ENCODE results near the gene PLA1A.

Gene PLA1A

DNA sequence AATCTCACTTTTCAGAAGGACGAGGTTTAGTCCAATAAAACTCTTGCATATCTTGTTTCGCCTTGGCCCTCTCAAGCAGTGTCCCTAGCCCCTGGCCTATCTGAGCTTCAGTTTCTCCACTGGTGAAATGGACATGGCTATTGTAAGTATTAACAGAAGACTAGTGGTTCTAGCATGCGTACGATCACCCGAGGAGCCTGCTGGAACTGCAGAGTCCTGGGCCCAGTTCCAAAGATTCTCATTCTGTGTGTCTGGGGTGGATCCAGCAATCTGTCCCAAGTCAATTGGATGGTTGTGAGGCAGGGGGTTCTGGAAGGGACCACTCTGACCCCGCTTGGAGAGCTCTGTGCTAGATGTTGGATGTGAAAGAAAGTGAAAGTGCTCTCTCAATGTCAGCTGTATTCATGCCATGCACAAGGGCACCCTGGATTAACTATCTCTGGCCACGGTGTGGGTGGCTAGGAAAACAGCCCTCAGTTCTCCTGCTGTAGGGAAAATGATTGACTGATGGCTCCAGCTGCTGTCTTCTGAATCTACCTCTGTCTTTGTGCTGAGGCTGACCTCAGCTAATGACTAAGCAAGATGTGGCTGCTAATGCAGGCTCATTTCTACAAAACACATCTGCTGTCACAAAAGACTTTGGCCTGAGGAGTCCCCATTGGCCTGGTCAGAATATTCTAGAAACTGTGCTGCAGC lies 1.9 kb upstream of the PLA1A start:
- H3K4me1 ChIP-seq (ENCODE audit: insufficient read depth, low read length): no peaks in the 10 kb centered on the region
- H3K9ac ChIP-seq (ENCODE audit: low read depth, low read length): no peak overlapping the region
- no peaks in the 10 kb centered on the region for H3K9me3 ChIP-seq (ENCODE audit: insufficient read depth, low read depth, low read length)
- H3K4me3 ChIP-seq (ENCODE audit: low read length): no peak overlapping the region
- H3K36me3 ChIP-seq (ENCODE audit: insufficient read depth, low read length): no peaks in the 10 kb centered on the region
- no peaks in the 10 kb centered on the region for H3K27me3 ChIP-seq (ENCODE audit: insufficient read depth, low read length)
- H3K27ac ChIP-seq (ENCODE audit: low read depth, low read length): no peak overlapping the region
- WGBS: 91% methylated on average over 7 of the region's 7 CpGs

DNA sequence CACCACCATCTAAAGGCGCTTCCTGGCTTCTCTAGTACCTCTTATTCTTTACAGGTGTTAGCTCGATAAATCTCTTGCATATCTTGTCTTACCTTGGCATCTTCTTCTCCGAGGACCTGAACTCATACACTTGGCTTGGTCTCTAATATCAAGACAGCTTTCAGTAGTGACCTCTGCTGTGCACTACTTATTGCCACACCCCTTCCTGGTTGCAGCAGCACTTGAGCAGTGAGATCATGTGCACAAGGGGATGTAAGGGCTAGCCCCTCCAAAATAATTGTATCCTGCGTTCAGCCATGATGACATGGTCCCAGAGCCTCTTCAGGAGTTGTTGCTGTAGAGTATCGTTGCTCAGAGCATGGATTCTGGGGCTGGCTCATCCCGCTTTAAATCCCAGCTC lies 1.3 kb upstream of the PLA1A start:
- Histone ChIP-seq H3K27ac (ENCODE audit: low read depth, low read length) (no peak overlapping the region), H3K9me3 (ENCODE audit: insufficient read depth, low read depth, low read length) (no peaks in the 10 kb centered on the region), H3K4me3 (ENCODE audit: low read length) (no peak overlapping the region), H3K4me1 (ENCODE audit: insufficient read depth, low read length) (no peaks in the 10 kb centered on the region), H3K9ac (ENCODE audit: low read depth, low read length) (no peak overlapping the region), H3K27me3 (ENCODE audit: insufficient read depth, low read length) (no peaks in the 10 kb centered on the region), H3K36me3 (ENCODE audit: insufficient read depth, low read length) (no peaks in the 10 kb centered on the region)
- WGBS: 91% methylated on average over 6 of the region's 6 CpGs

DNA sequence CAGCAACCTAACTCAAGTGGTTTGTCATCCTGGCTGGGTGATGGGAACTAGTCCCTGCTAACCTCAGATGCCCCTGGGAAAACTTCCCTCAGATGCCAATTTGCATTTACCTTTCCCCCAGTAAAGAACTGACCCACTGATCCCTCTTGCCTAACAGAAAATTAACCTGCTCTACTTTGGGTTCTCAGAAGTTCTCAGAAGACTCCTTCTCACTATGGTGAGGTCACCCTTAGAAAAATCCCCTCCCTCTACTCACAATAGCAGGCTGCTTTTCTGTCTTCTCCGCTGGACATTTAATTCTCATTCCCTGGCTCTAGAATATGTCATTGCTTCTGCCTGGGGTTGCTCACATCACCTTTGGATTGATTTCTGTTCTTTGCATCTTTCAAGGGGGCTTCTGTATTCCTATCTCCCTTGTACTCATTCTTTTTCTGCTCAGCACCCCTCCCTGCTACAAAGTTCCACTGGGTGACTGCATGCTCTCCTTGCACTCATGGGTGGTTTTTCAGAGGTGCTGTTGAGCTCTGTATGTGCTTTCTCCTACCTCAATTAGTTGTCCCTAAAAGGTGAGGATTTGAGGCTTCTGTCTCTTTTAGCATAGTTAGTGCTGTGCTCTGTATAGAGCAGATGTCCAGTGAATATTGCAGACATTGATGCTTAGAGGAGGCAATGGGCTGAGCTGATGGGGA lies 869 bp downstream of the PLA1A start:
- no peaks in the 10 kb centered on the region for H3K27me3 ChIP-seq (ENCODE audit: insufficient read depth, low read length)
- no peak overlapping the region for H3K27ac ChIP-seq (ENCODE audit: low read depth, low read length)
- H3K9me3 ChIP-seq (ENCODE audit: insufficient read depth, low read depth, low read length): no peaks in the 10 kb centered on the region
- 93% methylated on average over 1 of the region's 1 CpG for WGBS
- H3K4me1 ChIP-seq (ENCODE audit: insufficient read depth, low read length): no peaks in the 10 kb centered on the region
- no peaks in the 10 kb centered on the region for H3K36me3 ChIP-seq (ENCODE audit: insufficient read depth, low read length)
- no peak overlapping the region for H3K4me3 ChIP-seq (ENCODE audit: low read length)
- no peak overlapping the region for H3K9ac ChIP-seq (ENCODE audit: low read depth, low read length)

DNA sequence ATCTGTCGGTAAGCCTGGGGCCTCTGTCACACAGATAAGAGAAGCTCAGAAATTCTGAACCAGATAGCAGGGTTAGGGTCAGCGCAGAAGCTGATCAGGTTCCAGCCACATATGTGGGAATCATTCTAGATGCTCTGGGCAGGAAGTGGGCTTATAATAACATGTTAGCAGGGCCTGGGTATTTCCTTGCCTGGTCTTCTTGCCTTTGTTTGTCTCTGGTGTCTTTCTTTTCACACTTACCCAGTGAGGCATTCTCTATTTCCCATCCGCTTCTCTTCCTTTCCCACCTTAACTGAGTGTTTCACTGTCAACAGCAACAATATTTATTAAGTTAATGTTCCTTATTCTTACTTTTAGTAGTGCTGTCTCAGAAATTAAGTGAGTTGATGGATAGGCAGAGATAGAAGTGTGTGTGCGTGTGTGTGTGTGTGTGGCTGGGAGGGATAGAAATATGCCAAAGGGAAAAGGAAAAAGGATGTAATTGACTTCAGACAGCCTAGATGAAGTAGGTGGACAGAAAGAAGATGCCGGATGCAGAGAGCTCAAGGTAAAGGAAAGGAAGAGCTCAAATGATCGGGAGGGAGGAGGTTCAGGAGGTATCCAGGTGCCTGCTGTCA lies 2.0 kb downstream of the PLA1A start:
- no peaks in the 10 kb centered on the region for H3K27me3 ChIP-seq (ENCODE audit: insufficient read depth, low read length)
- no peak overlapping the region for H3K27ac ChIP-seq (ENCODE audit: low read depth, low read length)
- H3K9me3 ChIP-seq (ENCODE audit: insufficient read depth, low read depth, low read length): no peaks in the 10 kb centered on the region
- WGBS: 96% methylated on average over 6 of the region's 6 CpGs
- H3K4me3 ChIP-seq (ENCODE audit: low read length): no peak overlapping the region
- no peak overlapping the region for H3K9ac ChIP-seq (ENCODE audit: low read depth, low read length)
- H3K36me3 ChIP-seq (ENCODE audit: insufficient read depth, low read length): no peaks in the 10 kb centered on the region
- H3K4me1 ChIP-seq (ENCODE audit: insufficient read depth, low read length): no peaks in the 10 kb centered on the region

DNA sequence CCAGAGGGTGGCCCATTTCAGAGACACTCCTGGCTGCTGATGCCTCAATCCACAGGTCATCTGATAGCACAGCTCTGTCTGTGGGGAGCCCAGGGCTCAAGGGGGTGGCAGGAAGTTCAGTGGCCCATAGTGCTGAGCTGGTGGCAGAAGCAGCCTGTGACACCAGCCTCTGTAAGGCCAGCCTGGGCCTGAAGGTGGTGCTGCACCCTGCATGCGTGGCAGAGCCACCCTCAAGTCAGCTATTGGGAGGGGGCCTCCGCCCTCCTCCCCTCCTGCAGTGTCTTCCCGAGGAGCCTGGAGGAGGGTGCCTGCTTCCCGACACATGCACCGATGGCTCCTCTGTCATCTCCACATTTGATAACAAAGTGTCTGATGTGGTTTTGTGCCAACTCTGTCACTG lies 3.0 kb downstream of the PLA1A start:
- Histone ChIP-seq H3K27me3 (ENCODE audit: insufficient read depth, low read length) (no peaks in the 10 kb centered on the region), H3K36me3 (ENCODE audit: insufficient read depth, low read length) (no peaks in the 10 kb centered on the region), H3K9ac (ENCODE audit: low read depth, low read length) (no peak overlapping the region), H3K9me3 (ENCODE audit: insufficient read depth, low read depth, low read length) (no peaks in the 10 kb centered on the region), H3K27ac (ENCODE audit: low read depth, low read length) (no peak overlapping the region), H3K4me3 (ENCODE audit: low read length) (no peak overlapping the region), H3K4me1 (ENCODE audit: insufficient read depth, low read length) (no peaks in the 10 kb centered on the region)
- WGBS: 48% methylated on average over 5 of the region's 5 CpGs

DNA sequence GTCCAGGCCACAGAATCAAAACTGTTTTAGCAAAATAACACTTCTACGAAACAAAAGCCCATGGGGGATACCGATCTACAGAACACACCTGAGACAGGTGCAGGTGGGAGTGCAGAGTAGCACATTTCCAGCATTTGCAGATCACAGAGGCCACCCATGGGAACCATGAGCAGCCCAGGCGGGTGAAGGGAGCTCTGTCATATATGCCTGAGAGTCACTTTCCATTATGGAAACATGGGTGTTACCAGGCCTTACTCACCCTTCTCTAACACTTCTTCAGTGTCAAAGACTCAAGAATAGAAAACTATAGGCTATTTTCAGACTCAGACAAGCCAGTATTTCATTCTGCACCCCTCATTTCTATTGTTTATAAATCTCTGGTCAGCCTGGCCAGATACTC lies 3.5 kb downstream of the PLA1A start:
- H3K27me3 ChIP-seq (ENCODE audit: insufficient read depth, low read length): no peaks in the 10 kb centered on the region
- H3K4me3 ChIP-seq (ENCODE audit: low read length): no peak overlapping the region
- no peak overlapping the region for H3K27ac ChIP-seq (ENCODE audit: low read depth, low read length)
- H3K36me3 ChIP-seq (ENCODE audit: insufficient read depth, low read length): no peaks in the 10 kb centered on the region
- no peaks in the 10 kb centered on the region for H3K9me3 ChIP-seq (ENCODE audit: insufficient read depth, low read depth, low read length)
- H3K9ac ChIP-seq (ENCODE audit: low read depth, low read length): no peak overlapping the region
- no peaks in the 10 kb centered on the region for H3K4me1 ChIP-seq (ENCODE audit: insufficient read depth, low read length)
- WGBS: 93% methylated on average over 3 of the region's 3 CpGs

DNA sequence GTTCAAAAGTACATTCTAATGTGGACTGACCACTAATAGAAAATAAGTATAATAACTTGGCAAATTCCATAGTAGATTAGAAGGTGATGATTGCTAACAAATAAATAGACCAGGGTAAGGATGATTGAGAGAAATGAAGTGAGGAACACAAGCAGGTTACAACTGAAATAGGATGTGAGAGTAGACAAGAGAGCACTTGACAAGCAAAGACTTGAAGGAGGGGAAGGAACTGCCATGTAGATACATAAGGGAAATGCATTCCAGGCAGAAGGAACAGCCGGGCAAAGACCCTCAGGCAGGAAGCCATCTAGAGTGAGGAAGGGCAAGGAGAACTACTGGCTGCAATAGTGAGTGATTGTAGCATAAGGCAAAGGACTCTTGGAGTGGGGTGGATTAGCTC lies 5.0 kb downstream of the PLA1A start:
- Histone ChIP-seq H3K4me3 (ENCODE audit: low read length) (no peak overlapping the region), H3K9ac (ENCODE audit: low read depth, low read length) (no peak overlapping the region), H3K36me3 (ENCODE audit: insufficient read depth, low read length) (no peaks in the 10 kb centered on the region), H3K27ac (ENCODE audit: low read depth, low read length) (no peak overlapping the region), H3K4me1 (ENCODE audit: insufficient read depth, low read length) (no peaks in the 10 kb centered on the region), H3K9me3 (ENCODE audit: insufficient read depth, low read depth, low read length) (no peaks in the 10 kb centered on the region), H3K27me3 (ENCODE audit: insufficient read depth, low read length) (no peaks in the 10 kb centered on the region)
- 79% methylated on average over 1 of the region's 1 CpG for WGBS

DNA sequence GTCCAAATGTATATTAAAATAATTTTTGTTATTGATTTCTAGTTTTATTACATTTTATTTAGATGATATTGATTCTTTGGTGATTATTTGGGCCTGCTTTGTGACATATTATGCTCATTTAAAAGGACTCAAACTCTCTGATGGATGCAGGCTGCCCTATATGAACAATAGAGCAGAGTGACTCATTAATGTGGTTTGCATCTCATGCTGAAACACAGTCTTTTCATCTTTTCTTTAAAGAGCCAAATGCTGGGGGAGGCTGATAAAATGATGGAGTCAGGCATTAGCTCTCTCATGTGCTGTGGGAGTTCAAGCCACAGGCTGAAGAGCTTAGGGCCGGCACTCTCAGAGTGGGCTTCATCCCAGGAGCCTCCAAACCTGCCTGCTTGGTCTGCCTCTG lies 7.2 kb downstream of the PLA1A start:
- no peaks in the 10 kb centered on the region for H3K27me3 ChIP-seq (ENCODE audit: insufficient read depth, low read length)
- H3K27ac ChIP-seq (ENCODE audit: low read depth, low read length): no peak overlapping the region
- H3K36me3 ChIP-seq (ENCODE audit: insufficient read depth, low read length): no peaks in the 10 kb centered on the region
- 90% methylated on average over 1 of the region's 1 CpG for WGBS
- H3K4me1 ChIP-seq (ENCODE audit: insufficient read depth, low read length): no peaks in the 10 kb centered on the region
- H3K4me3 ChIP-seq (ENCODE audit: low read length): no peak overlapping the region
- H3K9me3 ChIP-seq (ENCODE audit: insufficient read depth, low read depth, low read length): no peaks in the 10 kb centered on the region
- H3K9ac ChIP-seq (ENCODE audit: low read depth, low read length): no peak overlapping the region

DNA sequence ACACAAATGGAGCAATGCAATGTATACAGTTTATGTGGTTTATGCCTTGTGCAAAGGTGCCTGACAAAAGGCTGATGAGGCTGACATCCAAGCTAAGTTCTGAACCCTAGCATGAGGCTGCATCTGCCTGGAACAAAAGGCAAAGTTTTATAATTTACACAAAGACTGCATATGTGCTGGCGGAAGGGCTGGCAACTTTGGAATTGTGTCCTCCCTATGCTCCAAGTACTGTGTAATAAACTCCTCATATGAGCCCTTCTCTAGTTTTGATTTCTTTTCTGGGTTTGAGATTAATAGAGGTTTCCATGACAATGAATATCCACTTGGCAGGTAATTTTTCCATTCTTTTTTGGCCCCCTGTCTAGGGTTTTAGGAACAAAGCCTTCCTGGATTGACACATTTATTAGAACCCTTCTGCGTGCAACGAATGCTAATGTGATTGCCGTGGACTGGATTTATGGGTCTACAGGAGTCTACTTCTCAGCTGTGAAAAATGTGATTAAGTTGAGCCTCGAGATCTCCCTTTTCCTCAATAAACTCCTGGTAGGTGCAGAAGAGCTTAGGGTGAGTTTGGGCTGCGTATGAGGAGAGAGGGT lies 10.8 kb downstream of the PLA1A start:
- Histone ChIP-seq H3K9ac (ENCODE audit: low read depth, low read length) (no peak overlapping the region), H3K27me3 (ENCODE audit: insufficient read depth, low read length) (no peaks in the 10 kb centered on the region), H3K4me1 (ENCODE audit: insufficient read depth, low read length) (no peaks in the 10 kb centered on the region), H3K36me3 (ENCODE audit: insufficient read depth, low read length) (no peaks in the 10 kb centered on the region), H3K4me3 (ENCODE audit: low read length) (no peak overlapping the region), H3K27ac (ENCODE audit: low read depth, low read length) (no peak overlapping the region), H3K9me3 (ENCODE audit: insufficient read depth, low read depth, low read length) (no peaks in the 10 kb centered on the region)
- 92% methylated on average over 6 of the region's 6 CpGs for WGBS

DNA sequence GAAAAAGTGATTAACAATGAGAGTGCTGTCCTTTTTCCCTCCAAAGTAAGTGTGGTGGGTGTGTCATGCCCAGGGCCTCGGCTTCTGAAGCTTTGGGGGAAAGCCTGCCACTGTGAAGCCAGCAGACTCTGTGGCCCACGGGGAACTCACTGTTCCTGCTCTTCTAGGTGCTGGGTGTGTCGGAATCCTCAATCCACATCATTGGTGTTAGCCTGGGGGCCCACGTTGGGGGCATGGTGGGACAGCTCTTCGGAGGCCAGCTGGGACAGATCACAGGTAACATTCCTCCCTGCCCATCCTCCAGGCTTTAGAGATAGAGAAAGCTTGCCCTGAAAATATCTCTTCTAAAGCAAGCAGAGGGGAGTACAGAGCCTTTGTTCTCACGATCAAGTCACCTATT lies 11.6 kb downstream of the PLA1A start:
- Histone ChIP-seq H3K4me1 (ENCODE audit: insufficient read depth, low read length) (no peaks in the 10 kb centered on the region), H3K36me3 (ENCODE audit: insufficient read depth, low read length) (no peaks in the 10 kb centered on the region), H3K27me3 (ENCODE audit: insufficient read depth, low read length) (no peaks in the 10 kb centered on the region), H3K27ac (ENCODE audit: low read depth, low read length) (no peak overlapping the region), H3K9ac (ENCODE audit: low read depth, low read length) (no peak overlapping the region), H3K4me3 (ENCODE audit: low read length) (no peak overlapping the region), H3K9me3 (ENCODE audit: insufficient read depth, low read depth, low read length) (no peaks in the 10 kb centered on the region)
- WGBS: 67% methylated on average over 5 of the region's 6 CpGs

DNA sequence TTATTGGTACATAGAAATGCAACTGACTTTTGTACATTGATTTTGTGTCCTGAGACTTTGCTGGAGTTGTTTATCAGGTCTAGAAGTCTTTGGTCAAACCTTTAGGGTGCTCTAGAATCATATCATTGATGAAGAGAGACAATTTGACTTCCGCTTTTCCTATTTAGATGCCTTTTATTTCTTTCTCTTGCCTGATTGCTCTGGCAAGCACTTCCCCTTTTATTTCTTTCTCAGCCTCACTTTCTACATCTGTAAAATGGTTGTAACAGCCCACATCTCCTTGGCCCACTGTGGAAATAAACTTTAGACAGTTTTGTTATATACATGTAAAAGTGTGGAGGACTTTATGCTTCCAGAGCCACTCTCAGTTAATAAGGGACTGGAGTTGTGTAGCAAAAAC lies 14.0 kb downstream of the PLA1A start:
- no peaks in the 10 kb centered on the region for H3K27me3 ChIP-seq (ENCODE audit: insufficient read depth, low read length)
- no peak overlapping the region for H3K27ac ChIP-seq (ENCODE audit: low read depth, low read length)
- no peak overlapping the region for H3K4me3 ChIP-seq (ENCODE audit: low read length)
- no peaks in the 10 kb centered on the region for H3K9me3 ChIP-seq (ENCODE audit: insufficient read depth, low read depth, low read length)
- no peaks in the 10 kb centered on the region for H3K36me3 ChIP-seq (ENCODE audit: insufficient read depth, low read length)
- 87% methylated on average over 1 of the region's 1 CpG for WGBS
- no peaks in the 10 kb centered on the region for H3K4me1 ChIP-seq (ENCODE audit: insufficient read depth, low read length)
- H3K9ac ChIP-seq (ENCODE audit: low read depth, low read length): no peak overlapping the region

Measured in HUES64 (cell line).